GM12873 (cell line): ENCODE data around the gene TM9SF1.

Experiments used
- CTCF ChIP-seq: IDR thresholded peaks from 2 replicates; pipeline ENCODE4 v1.5.1; 2012; ENCODE audit warnings: low read depth, mild to moderate bottlenecking, moderate library complexity, low read length, control low read depth; ENCODE audit not compliant: insufficient read depth; ENCODE audit errors: missing control alignments

Gene TM9SF1

GRCh38 chr14:24216345-24216699 is 21.1 kb upstream of the TM9SF1 start:
- no peak for TF ChIP-seq CTCF

- TF ChIP-seq CTCF: peak; percentile 87
These were observed 20.5 kb upstream of the TM9SF1 start, which contains the start of gene MDP1 for GRCh38 chr14:24215495-24216344. Gene MDP1 (minus strand): TSS chr14:24216066. CDS start chr14:24215955, 111 bp downstream.

- no peak for TF ChIP-seq CTCF
These were observed 18.8 kb upstream of the TM9SF1 start for GRCh38 chr14:24213866-24214662.

- TF ChIP-seq CTCF: no peak
These were observed 18.0 kb upstream of the TM9SF1 start, which contains the start of gene CHMP4A for GRCh38 chr14:24212924-24213865. Gene CHMP4A (minus strand): TSS chr14:24213488. CDS start chr14:24213439, 49 bp downstream.

GRCh38 chr14:24211311-24211710 is 16.1 kb upstream of the TM9SF1 start:
- TF ChIP-seq CTCF: no peak

GRCh38 chr14:24207625-24208024 is 12.4 kb upstream of the TM9SF1 start:
- TF ChIP-seq CTCF: no peak

- TF ChIP-seq CTCF: no peak
These were observed 11.9 kb upstream of the TM9SF1 start for GRCh38 chr14:24207104-24207551.
